Measurements from ENCODE around the gene POTEF. TPM values are rescaled to one million over a fixed set of nuclear protein-coding genes. Genes with fewer than 3 reads are reported as not detected.
"Not testable (repeated sequence)": the region's sequence is repeated elsewhere in the genome, so short reads cannot be mapped to it uniquely, and the experiment has no call there.

POTEF gene
- total RNA-seq, 6 experiments from 2014 or later: not detected

DNA sequence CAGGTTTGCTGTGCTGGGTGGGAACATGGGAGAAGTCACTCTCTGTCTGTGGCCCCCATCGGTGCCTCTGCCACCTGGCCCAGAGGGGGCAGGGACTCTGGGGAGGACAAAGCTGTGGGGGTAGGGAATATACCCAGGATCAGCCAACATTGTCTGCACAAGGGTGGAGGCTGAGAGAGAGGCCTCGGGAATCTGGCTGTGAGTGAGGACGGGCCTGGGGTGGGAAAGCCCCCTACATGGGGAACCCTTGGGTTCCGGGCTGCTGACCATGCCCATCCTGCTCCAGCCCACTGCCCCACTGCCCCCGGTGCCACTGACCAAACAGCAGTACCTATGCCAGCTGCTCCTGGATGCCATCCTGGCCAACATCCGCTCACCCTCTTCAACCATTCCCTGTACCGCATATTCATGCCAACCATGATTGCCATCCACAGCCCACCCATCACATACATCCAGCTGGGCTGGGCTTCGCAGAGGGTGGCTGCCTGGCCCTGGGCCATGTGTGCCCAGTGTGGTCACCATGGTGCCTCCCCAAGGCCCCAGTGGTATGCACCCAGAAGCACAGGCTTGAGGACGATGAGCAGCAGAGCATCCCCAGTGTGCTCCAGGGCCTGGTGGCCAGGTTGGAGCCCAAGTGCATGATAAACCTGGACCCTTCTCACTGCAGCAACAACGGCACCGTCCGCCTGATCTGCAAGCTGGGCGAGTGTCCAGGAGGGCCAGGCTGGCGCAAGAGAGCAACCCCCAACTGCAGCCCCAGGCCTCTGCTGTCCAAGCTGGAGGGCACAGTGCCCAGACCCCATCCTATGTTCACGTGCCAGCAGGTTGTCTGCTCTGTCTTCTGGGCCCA lies 6.9 kb upstream of the POTEF start:
- intact Hi-C loops (cut with DNase I): no loop called here
- H3K9me3 ChIP-seq: no peaks in the 10 kb centered on the region
- TF ChIP-seq POLR2A (IDR thresholded peaks at IDR 0.05): no peak
- H3K36me3 ChIP-seq: no peaks in the 10 kb centered on the region
- H3K4me3 ChIP-seq: no peak overlapping the region
- peak in 1 of 3 donors; percentile 36 for DNase-seq
- no peaks in the 10 kb centered on the region for H3K27me3 ChIP-seq
- H3K27ac ChIP-seq: no peak overlapping the region
- WGBS (ENCODE audit: insufficient coverage, low coverage, low lambda C conversion rate, missing lambda C conversion rate): 90% methylated on average over 7 of the region's 15 CpGs
- no peak for ATAC-seq
- no peaks in the 10 kb centered on the region for H3K4me1 ChIP-seq

DNA sequence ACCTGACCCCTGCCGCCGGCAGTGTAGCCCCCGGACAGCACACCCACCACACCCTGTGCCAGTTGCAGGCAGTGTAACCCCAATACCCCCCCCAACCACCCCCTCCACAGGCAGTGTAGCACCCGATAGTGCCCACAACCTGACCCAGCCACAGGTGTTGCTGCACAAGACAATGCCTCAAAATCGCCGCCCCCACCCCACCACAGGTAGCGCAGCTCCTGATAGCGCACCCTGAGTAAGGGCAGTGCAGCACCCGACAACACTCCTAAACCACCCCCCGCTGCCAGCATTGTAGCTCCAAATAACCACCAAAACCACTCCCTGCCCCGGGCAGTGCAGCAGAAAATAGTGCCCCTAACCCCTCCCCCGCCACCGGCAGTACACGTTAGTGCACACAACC lies 558 bp downstream of the POTEF start:
- DNase-seq; H3K27ac ChIP-seq; H3K36me3 ChIP-seq; H3K4me3 ChIP-seq; H3K4me1 ChIP-seq; H3K9me3 ChIP-seq; H3K27me3 ChIP-seq; intact Hi-C loops (cut with DNase I): not testable (repeated sequence)
- WGBS (ENCODE audit: insufficient coverage, low coverage, low lambda C conversion rate, missing lambda C conversion rate): 78% methylated on average over 8 of the region's 14 CpGs
- ATAC-seq: peak in 1 of 4 donors; percentile 30

DNA sequence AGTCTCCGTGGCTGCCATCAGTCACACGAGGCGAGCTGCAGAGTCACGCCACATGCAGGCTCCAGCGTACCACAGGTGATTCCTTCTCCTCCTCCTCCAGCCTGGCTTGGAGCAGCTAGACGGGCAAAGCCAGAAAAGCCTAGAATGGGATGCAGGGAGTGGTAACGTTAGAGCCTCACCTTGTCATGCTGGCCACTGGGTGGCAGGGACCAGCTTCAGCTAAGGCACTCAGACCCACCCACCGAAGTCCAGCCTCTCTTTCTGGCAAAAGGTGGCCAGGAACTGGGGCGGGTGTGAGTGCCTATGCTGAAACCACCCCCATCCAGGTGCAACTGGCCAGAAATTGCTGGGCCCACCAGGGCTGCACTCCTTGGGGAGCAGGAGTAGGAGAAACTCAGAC lies 1.3 kb downstream of the POTEF start:
- no CpG with 5 or more reads among the region's 9 CpGs for WGBS (ENCODE audit: insufficient coverage, low coverage, low lambda C conversion rate, missing lambda C conversion rate)
- H3K27ac ChIP-seq; H3K4me3 ChIP-seq; H3K27me3 ChIP-seq; ATAC-seq; H3K9me3 ChIP-seq; H3K4me1 ChIP-seq; DNase-seq; intact Hi-C loops (cut with DNase I); H3K36me3 ChIP-seq: not testable (repeated sequence)

DNA sequence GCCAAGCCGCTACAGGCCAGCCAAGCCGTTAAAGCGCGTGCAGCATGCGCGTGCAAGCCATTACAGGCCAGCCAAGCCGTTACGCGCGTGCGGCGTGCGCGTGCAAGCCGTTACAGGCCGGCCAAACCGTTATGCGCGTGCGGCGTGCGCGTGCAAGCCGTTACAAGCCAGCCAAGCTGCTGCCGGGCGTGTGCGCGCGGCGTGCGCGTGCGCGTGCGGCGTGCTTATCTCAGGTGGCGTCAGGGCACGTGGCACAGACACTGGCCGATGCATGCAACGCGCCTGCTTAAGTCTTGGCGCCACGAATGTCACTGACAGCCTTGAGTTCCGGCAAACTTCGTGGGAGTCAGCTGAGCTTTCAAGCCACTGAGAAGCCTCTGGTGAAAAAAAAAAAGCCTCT lies 8.1 kb downstream of the POTEF start:
- H3K27me3 ChIP-seq; H3K9me3 ChIP-seq; H3K4me3 ChIP-seq; H3K27ac ChIP-seq; H3K36me3 ChIP-seq; intact Hi-C loops (cut with DNase I); H3K4me1 ChIP-seq; ATAC-seq; DNase-seq: not testable (repeated sequence)
- WGBS (ENCODE audit: insufficient coverage, low coverage, low lambda C conversion rate, missing lambda C conversion rate): 90% methylated on average over 32 of the region's 45 CpGs

DNA sequence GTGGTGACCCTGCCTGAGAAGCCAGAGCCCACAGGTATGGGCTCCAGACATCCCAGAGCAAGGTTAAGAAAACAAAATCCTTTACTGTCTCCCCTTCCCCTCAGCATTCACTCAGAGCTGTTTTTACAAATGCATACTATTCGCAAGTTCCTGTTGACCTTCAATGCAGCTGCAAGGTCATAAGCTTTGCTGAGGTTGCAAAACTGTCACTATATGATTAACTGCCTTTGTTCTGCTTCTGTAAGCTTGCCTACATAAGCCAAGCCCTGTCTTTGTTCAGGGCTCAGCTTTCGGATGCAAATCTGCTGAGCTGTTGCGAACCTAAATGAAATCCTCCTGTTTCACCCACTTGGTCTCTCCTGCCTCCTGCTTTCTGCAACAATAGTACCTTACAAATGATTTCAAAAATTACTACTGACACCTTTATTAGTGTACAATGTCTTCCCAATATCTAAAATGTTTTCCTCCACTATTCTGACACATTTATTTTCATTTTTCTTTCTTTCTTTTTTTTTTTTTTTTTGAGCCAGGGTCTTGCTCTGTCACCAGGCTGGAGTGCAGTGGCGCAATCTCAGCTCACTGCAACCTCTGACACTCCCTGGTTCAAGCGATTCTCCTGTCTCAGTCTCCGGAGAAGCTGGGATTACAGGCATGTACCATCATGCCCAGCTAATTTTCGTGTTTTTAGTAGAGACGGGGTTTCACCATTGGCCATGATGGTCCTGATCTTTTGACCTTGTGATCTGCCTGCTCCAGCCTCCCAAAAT lies 26.2 kb downstream of the POTEF start:
- H3K4me3 ChIP-seq; H3K27me3 ChIP-seq; intact Hi-C loops (cut with DNase I); H3K9me3 ChIP-seq; ATAC-seq; H3K27ac ChIP-seq; H3K4me1 ChIP-seq; DNase-seq; H3K36me3 ChIP-seq: not testable (repeated sequence)
- 51% methylated on average over 3 of the region's 8 CpGs for WGBS (ENCODE audit: insufficient coverage, low coverage, low lambda C conversion rate, missing lambda C conversion rate)

DNA sequence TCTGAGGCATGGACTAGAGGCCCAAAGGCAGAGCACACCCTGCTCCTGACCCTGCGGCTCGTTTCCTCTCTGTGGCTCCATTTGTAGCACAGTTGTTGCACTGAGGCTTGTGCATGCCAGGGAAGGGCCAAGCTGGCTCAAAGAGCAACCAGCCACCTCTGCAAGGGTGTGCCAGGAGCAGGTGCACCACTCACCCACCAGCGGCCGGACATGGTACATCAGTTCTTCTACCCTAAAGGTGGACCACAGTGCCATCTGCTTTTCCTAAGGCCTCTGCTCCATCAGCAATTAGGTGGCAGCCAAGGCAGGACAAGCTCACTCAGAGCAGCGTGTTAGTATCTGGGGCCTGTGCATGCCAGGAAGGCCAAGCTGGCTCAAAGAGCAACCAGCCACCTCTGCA lies 66.4 kb downstream of the POTEF start:
- DNase-seq; H3K27me3 ChIP-seq; intact Hi-C loops (cut with DNase I); ATAC-seq; H3K36me3 ChIP-seq; H3K4me3 ChIP-seq; H3K27ac ChIP-seq; H3K9me3 ChIP-seq; H3K4me1 ChIP-seq: not testable (repeated sequence)
- 100% methylated on average over 2 of the region's 5 CpGs for WGBS (ENCODE audit: insufficient coverage, low coverage, low lambda C conversion rate, missing lambda C conversion rate)

GRCh38 chr2:130059982-130060381 lies 69.0 kb downstream of the POTEF start:
- no CpG with 5 or more reads among the region's 10 CpGs for whole genome bisulfite sequencing (ENCODE audit: insufficient coverage, low coverage, low lambda C conversion rate, missing lambda C conversion rate)
- H3K4me1 ChIP-seq; H3K4me3 ChIP-seq; DNase-seq; H3K27ac ChIP-seq; intact Hi-C loops (cut with DNase I); H3K36me3 ChIP-seq; ATAC-seq; H3K27me3 ChIP-seq; H3K9me3 ChIP-seq: not testable (repeated sequence)

DNA sequence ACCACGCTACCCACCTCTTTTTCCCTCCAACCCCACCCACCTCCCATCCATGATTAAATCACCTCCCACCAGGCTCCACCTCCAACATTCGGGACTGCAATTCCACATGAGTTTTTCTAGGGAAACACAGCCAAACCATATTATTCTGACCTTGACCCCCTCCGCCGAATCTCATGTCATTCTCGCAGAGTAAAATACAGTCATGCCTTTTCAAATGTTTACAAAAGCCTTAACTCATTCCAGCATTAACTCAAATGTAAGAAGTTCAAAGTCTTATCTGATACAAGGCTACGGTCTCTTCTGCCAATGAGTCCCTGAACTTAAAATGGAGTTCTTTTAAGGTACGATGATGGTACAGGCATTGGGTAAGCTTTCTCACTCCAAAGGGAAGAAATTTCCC lies 72.7 kb downstream of the POTEF start:
- ATAC-seq; intact Hi-C loops (cut with DNase I); H3K27me3 ChIP-seq; H3K4me1 ChIP-seq; H3K9me3 ChIP-seq; H3K27ac ChIP-seq; H3K36me3 ChIP-seq; DNase-seq; H3K4me3 ChIP-seq: not testable (repeated sequence)
- 21% methylated on average over 4 of the region's 7 CpGs for WGBS (ENCODE audit: insufficient coverage, low coverage, low lambda C conversion rate, missing lambda C conversion rate)

DNA sequence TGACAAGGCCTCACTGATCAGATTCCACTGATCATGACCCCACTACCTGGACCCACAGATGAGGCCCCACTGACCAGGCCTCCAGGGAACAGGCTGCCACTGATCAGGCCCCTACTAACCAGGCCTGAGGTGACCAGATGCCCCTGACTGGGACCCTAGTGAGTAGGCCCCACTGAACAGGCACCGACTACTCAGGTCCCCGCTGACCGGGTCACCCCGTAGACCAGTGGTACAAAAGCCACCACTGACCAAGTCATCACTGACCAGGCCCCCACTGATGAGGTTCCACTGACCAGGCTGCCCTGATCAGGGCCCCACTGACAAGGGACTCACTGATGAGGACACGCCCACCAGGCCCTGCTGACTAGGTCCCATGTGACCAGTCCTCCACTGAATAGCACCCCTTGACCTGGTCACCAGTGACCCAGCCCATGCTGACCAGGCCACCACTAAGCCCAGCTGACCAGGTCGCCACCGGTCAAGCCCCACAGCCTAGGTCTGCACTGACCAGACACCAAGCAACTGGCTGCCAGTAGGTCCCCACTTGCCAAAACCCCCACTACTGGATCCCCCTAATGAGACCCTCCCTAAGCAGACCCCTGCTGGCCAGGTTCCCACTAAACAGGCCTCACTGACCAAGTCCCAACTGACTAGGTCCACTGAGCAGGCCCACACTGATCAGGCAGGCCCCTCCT lies 75.7 kb downstream of the POTEF start:
- H3K9me3 ChIP-seq; H3K4me3 ChIP-seq; ATAC-seq; DNase-seq; H3K36me3 ChIP-seq; H3K4me1 ChIP-seq; intact Hi-C loops (cut with DNase I); H3K27ac ChIP-seq; H3K27me3 ChIP-seq: not testable (repeated sequence)
- WGBS (ENCODE audit: insufficient coverage, low coverage, low lambda C conversion rate, missing lambda C conversion rate): no CpG with 5 or more reads among the region's 7 CpGs

DNA sequence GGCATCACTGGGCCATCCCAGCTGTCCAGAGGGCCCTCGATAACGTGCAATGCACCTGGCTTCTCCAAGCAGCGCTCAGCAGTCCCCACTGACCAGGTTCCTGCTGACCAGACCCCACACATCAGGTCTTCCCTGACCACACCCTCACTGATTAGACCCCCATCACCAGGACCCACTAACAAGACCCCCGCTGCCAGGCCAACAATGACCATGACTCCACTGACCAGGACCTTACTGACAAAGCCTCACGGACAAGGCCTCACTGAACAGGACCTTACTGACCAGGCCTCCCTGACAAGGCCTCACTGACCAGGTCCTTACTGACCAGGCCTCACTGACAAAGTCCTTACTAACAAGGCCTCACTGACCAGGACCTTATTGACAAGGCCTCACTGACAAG lies 76.6 kb downstream of the POTEF start:
- H3K27ac ChIP-seq; H3K27me3 ChIP-seq; H3K36me3 ChIP-seq; intact Hi-C loops (cut with DNase I); ATAC-seq; H3K4me1 ChIP-seq; H3K9me3 ChIP-seq; H3K4me3 ChIP-seq; DNase-seq: not testable (repeated sequence)
- WGBS (ENCODE audit: insufficient coverage, low coverage, low lambda C conversion rate, missing lambda C conversion rate): 93% methylated on average over 2 of the region's 5 CpGs

DNA sequence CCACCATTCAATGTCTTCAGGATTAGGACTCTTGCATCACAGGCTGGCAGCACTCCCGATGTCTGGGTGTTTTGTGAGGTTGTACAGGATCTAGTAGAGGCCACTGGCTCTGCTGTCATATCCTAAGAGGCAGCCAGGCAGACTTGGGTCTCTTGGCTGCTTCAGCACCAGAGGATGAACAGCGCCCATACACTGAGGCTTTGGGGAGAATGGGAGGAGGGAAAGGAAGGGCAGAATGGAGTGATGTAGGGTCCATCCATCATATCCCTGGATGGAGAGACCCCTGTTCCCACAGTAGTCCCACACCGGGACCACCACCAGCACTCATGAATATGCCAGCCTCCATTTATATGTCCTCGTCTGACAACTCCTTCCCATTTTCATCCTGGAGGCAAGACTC lies 80.6 kb downstream of the POTEF start:
- WGBS (ENCODE audit: insufficient coverage, low coverage, low lambda C conversion rate, missing lambda C conversion rate): no CpG with 5 or more reads among the region's 4 CpGs
- H3K36me3 ChIP-seq; H3K4me1 ChIP-seq; H3K27ac ChIP-seq; H3K27me3 ChIP-seq; ATAC-seq; H3K4me3 ChIP-seq; H3K9me3 ChIP-seq; intact Hi-C loops (cut with DNase I); DNase-seq: not testable (repeated sequence)
